CD4-positive, alpha-beta T cell treated with Interleukin-1 beta for 1 hour (primary cell): ENCODE data around the gene DCP1B.

ENCODE experiments used
- DNase-seq, 2 donors: peaks; one replicate each; pipeline ENCODE4 v3.0.0-alpha.2; 2020 to 2022

Gene DCP1B

DNA sequence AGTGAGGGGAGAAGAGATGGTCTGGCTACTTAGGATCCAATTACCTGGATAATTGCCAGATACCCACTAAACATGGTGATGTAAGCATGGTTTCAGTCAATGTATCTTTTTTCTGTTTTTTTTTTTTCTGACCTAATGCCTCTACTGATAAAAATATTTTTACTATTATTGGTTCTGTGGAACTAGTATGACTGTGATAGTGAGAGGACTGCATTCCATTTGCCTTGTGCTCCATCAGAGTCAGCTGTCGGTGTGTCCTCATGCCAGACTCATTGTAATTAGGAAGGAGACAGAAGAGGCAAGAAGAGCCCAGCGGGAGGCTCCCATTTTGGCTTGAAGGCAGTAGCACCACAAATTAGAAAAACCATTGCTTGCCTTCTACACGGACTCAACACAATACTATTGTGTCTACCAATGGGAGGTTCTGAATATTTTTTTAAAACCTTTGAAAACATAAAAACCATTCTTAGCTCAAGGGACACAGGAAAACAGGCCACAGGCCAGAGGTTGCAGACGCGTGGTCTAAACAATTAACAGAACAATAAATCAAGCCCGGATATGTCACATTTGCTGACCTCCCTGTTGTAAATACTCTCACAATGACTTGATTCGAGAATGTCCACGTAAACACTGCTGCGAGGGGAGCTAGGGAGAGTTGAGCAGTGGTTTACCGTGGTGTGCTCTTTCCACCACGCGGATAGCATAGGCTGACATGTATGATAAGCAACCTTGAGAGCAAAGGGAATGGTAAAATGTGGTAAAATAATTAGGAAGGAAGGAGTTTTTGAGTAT, 13.5 kb upstream of the DCP1B start:
- no peak for DNase-seq

DNA sequence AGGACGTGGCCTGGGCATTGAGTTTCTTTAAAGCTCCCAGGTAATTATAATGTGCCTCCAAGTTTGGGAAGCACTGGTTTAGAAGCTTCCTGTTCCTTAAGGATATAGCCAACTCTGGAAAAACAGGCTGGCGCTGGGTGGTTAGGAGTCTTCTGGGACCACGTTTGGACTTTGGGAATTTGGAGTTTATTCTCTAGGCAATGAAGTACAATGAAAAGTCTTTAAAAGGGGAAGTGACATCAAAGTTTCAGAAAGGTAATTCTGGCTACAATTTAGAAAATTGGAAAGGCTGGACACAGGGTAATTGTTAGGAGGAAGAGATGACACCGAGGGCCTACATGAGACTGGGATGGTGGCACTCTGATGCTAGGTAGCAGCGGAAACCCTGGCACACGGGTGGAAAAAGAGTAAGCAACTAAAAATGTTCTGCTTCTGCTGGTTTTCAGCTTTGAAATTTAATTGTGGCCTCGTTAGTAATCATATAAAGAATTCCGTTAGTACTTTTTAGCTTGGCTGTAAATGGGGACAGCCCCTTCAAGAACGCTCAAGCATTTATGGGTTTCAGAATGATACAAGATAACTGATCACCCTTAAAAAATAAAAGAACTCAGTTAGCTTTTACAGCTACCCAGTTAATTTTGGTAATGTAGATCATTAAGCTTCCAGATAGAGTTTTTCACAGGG, 12.7 kb upstream of the DCP1B start:
- DNase-seq = no peak

DNA sequence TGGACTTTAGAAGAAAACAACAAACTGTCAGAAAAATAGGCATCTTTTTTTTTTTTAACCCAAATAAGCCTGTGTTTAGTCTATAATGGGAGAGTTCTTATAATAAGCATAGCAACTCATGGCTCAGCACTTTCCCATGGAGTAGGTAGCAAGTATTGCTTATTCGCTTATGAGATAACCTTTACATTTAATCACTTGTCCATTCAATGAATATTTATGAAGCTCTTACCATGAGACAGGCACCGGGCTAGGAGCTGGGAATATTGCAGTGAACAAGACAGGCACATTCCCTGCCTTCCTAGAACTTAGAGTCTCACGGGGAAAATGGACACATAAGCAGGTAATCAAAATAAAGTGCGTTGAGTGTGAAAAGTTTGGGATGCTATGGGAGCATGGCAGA, 10.0 kb upstream of the DCP1B start:
- DNase-seq = no peak

DNA sequence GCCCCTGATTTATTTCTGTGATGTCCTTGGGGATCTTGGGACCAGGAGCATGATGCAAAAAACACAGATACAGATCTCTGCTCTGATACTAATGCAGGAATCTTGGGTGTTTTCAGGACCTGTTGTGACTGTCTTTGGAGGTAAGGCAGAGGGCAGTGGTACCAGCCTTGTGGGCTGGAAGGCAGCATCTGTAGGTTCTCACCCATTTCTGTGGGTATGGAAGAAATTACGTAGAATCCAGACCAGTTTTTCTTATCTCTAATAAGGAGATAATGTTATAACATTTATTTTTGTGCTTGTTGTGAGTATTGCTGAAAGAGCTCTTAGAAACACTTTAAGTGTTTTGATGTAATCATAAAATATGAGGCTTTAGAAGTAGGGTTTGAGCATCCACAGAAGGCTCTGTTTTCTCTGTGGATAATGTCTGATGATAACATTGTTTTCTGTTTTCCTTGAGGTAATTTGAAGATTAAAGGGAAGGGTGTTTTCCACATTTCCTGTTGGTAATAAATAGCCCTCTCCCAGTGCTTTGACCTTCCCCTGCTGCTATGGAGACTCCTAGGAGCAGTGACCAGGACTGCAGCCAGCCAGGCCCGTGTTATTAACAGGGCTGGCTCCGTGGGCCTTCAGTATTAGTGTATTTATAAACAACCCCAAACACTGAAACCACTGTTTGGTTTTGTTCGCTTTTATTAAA, 9.4 kb upstream of the DCP1B start:
- DNase-seq = no peak

DNA sequence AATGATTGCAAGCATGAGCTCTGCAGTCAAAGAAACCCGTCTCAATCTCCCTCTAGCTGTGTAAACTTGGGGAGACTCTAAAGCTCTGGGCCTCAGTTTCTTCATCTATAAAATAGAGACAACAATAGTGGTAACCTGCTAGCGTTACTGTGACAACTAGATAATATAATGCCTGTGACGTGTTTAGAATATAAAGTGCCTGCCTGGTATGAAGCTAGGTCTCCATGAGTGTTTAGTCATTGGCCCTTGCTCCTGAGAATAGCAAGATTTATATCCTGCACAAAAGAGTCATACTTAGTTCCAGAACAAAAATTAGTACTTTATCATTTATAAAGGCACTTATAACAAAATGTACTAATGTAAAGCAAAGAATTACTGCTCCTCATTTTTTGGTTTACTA, 8.8 kb upstream of the DCP1B start:
- DNase-seq = no peak

DNA sequence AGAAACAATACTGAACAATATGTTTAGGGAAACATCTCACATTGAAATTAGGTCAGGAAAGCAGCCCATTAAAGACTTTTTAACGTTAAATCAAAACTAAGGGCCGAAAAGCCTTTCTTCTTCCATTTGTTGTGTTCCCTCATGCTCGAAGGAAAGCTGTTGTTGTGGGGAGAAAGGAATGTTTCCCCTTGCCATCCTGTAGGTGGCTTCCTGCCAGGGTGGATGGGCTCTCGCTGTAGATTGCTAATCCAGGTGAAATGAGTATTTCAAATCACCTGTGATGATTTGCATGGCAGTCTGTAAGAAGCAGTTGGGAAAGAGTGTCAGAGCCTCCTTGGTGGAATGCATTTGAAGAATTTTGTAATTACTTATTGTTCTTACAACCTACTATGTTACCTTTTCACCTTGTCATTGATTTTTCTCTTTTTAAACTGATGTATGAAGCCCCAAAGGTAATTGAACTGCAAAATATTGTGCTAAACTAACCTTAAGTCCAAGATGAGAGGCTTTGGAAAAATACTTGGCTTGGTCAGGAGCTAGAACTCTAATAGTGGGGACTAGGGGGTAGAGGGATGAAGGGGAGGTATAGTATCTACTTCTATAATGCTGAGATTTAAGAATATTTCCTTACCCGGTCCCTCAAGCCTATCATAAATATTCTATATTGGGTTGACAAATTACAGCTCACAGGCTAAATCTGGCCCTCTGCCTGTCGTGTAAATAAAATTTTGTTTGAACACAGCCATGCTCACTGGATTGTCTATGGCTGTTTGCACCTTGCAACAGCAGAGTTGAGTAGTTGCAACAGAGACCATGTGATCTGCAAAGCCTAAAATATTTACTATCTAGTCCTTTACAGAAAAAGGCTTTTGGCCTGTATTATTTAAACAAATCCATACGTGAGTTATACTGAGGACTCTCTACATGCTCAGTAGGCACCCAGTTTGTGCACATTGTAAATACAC, 7.7 kb upstream of the DCP1B start:
- DNase-seq = no peak

DNA sequence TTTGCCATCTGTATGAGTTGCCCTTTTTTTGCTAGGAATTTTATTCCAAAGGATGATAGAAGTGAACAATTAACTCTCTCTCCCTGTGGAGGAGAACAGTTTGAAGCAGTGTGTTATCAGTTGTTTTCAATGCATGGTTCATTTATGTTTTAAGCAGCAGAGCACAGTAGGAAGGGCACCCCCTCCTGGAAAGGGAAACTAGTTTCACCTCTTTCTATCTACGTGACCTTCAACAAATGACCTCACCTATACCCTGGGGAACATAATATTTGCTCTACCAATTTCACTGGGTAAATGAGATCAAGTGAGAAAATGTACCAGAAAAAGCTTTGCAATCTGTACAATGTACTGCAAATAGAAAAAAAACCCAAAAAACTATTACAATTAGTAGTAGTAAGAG, 5.4 kb upstream of the DCP1B start:
- no peak for DNase-seq

DNA sequence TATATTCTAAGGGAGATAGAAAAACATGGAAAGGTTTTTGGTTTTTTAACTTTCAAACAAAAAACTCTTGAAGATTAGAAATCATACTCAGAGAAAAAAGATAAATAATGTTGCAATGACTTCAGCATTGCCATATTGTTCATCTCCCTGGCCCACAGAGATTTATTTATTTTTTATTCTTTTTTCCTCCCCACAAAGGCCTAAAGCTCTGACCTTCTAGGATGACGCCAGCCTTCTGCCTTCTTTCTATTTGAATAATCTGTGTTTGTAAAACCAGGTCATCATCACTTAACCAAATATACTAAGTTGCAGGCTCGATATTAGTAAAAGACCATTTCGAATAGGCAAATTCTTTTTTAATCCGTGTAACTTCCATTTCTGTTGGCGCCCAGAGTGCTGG, 4.4 kb upstream of the DCP1B start:
- DNase-seq = no peak

DNA sequence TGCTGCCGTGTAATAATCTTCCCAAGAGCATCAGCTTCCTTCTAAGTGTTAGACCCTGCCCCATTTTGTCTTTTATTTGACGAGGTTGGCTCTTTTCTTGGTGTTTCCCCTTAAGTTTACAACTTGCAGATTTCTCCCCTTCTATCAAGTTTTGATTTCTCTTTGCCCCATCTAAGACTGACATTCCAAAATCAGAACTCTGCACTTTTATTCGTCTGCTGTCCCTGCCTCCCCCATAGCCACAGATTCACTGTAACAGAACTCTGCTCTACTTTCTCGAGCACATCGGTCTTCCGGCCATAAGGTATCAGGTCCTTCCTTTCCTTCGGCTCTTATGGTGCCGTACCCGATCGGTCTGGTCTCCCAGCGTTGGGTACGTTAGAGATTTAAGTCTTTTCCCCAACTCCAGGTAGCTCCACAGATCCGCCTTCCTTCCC, 563 bp downstream of the DCP1B start:
- DNase-seq = no peak

DNA sequence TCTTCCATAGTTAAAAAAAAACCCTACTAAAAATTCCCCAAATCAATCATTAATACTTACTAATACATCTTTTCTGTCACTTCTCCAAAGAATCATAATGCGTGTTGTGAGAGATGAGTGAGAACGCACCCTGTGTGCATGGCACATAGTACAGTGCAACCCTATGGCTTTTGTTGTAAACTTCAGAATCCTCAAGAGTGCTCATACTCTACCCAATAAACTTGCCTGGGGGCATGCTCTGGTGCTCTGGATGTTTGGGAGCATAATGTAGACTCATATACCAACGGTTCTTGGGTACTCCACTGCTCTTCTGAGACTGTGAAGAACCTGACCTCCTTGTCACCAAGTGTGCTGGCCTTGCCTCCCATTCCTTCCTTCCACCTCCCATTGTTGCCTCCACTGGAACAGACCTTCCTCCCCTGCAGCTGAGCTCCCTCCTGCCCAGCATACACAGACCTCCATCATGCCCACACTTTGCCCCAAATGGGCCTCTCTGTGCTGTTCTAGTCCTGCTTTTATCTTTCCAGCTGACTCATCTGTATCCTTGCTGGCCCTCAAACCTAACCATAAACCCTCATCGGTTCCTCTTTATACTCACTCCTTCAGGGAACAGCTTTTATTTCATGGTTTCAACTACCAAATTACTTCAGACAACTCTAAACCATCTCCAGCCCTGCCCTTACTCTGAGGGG, 8.9 kb downstream of the DCP1B start:
- no peak for DNase-seq

DNA sequence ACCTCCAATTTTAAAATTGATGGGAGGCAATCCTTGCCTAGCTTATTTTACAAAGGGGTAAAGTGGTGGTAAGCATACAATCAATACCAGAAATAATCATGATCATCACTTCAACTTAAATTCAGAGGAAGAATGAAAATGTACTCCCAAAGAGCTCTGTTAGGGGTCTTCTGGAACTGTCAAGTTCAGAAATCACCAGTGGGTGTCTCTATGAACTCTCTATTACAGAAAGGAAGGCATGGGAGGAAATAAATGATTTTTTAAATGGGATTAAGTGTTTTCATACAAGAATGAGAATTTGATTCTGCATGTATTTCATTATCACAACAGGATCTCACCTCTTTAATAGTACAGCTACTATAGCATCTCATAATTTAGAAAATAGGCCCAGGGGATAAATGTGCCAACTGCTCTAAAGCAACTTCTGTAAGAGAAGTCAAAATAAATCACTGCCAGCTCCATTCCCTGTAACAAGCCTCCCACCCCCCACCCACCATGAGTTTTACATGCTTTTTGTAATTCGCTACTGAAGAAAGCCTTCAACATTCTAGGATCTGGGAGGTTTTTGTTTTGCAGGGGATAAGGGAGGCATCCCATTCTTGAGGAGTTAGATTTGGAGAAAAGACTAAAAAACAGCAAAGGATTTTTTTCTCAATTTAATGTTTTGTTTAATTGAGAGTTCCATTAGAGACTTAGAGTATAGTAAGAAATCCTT, 9.7 kb downstream of the DCP1B start:
- DNase-seq = no peak

DNA sequence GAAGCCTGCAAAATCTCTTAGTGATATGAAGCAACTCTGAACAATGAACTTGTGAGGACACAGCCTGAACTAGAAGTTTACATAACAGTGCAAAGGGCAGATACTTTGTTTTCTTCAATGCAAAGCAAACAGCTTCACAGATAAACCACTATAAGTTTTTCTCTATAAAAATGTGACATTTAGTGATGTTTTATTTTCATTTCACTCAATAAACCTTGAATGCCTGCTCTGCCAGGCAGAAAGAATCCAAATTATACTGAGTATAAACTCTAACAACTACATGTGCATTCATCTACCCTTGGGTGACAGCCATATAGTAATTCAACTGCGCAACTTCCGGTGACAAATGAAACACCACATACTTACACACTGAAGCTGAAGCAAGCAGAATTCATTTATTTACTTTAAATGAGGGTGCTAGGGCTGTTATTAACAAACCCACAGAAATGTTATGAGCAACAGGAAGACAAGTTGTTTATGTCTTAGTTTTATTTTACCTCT, 10.3 kb downstream of the DCP1B start:
- peak; percentile 4 to 57 for DNase-seq

DNA sequence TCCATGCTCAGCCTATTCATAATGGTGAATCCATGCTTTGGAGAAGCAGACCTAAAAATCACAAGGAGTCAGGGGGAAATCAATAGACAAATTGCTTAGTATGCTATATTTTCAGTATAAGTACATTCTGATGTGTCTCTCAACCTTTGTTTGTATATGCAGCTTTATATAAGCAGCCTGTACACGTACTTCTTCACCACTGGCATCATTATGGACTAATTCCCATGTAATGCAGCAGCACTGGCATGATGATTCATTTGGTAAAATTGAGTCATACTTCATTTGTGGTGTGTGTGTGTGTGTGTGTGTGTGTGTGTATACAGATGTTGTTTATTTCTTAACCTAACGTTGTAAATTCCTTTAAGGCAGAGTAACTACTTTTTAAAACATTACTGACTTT, 10.9 kb downstream of the DCP1B start:
- peak in 1 of 2 donors; percentile 28 for DNase-seq

DNA sequence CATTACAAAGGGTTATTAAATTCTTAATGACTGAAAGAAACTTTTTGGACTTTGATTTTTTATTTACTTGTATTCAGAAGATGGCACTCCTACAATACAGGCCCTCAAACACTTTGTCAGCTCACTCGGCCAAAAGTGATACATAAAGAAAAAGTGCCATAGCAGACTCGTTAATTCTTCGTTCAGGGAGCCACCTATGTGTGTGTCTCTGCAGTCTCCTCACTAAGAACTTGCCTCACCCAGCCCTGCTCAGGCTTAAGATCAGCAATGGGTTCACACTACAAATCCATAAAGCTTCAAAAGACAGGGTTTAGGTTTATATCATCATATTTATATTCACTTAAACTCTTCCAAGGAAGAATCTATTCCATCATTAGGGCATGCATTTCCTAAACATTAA, 11.5 kb downstream of the DCP1B start:
- no peak for DNase-seq

DNA sequence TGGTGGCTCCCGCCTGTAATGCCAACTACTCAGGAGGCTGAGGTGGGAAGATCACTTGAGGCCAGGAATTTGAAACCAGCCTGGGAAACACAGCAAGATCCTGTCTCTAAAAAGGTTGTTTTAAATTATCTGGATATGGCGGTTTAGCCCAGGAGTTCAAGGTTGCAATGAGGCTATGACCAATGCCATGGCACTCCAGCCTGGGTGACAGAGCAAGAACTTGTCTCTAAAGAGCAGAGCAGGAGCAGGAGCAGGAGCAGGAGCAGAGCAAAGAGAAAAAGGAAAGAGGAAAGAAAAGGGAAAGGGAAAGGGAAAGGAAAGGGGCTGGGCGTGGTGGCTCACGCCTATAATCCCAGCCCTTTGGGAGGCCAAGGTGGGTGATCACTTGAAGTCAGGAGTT, 15.1 kb downstream of the DCP1B start:
- DNase-seq = no peak

DNA sequence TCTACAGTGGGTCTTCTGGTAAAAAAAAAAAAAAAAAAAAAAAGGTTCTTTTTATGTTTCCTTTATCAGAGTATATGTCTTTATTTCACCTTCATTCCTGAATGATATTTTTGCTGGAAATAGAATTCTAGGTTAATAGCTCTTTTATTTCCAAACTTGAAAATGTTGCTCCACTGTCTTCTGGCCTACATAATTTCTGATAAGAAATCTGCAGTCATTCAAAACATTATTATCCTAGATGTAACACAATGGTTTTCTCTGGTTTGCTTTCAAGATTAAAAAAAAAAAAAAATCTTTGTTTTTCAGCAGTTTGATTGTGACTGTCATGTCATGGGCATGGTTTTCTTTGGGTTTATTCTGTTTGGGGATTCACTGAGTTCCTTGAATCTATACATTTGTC, 19.5 kb downstream of the DCP1B start:
- no peak for DNase-seq

DNA sequence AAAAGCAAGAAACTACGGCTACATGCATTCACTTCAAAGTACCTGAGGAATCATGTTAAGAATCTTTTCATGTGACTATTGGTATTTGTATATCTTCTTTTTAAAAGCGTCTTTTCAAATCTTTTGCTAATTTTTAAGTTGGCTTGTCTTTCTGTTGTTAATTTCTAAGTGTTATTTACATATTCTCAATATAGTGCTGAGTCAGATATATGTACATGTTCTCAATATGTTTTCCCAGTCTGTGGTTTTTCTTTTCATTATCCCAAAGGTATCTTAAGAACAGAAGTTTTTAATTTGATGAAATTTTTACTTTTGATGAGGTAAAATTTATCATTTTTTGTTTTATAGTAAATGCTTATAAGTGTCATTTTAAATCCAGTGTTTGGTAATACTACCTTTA, 24.0 kb downstream of the DCP1B start:
- no peak for DNase-seq

DNA sequence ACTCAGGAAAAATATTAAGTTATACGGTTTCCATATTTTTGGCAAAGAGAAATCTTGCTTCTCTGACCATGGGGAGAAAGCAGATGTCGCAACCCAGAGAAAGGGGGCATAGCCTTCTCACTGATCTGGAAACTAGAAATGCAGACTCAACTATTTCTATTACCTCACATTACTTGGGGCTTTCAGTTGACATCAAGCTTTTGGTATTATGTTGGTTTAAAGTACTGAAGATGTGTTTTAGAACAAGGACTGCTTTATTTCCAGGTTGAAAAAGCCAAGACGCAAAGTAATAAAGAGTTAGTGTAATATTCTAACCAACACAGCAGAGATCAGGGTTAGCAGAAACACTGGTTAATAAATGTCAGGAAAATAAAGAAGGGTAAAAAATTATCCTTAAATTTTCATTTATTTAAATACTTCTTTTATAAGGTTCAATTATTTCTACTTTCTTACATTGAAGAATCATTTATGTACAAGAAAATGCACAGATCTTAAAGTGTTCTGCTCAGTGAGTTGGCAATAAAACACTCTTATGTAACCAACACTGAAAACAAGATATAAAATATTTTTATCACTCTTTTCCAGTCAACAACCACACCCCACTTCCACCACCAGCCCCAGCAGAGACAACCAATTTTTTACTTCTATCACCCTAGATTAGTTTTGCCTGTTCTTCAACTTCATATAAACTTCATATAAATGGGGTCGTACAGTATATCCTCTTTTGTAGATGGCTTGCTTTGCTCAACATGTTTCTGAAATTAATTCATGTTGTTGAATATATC, 26.0 kb downstream of the DCP1B start:
- DNase-seq = no peak

DNA sequence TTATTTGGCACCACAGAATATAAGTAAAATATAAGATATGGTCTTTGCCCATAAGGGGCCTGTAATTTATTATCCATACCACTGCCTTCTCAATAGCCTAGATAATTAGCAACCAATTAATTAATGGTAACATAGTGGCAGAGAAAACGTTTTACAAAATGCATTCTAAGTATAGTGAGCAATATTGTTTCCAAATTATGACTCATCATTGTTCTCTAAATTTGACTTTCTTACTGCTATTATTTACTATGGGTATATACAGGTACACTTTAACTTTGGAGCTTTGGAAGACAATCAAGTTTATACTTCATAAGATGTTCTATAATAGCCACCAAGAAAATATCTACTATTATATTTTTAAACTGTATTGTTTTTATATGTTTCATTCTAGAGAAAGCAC, 26.7 kb downstream of the DCP1B start:
- DNase-seq = no peak

DNA sequence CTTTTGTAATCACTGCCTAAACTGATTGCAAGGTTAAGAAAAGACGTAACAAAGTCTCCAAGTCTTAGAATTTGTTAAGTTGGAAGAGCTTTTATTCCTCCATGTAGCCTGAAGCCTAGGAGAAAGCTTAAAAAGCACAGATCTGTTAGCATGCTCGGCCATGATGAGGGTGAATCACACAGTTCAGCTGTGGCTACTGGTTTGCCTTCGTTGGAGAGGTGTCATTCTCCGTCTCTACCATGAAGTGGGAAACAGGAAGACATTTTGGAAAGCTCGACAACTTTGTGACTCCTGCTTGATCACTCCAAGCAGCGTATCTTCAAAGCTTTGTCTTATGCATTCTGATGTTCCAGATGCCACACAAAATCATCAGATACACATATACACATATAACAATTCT, 27.1 kb downstream of the DCP1B start:
- DNase-seq = no peak

DNA sequence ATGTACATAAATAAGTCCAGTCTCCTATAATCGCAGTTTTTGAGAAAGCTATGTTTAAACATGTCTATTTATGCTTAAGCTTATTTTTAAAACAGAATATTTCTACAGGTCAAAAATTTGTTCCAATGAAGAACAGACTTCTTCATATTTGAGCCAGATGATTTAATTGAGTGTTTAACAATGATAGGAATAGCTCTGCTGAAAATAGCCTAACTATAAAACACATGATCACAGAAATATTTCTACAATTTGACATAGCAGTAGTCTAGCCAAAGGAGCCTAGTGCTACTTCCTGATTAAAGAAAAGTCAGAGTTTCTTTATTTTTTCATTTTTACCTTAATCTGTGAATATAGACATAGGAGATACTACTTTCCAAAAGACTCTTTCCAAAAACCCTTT, 29.4 kb downstream of the DCP1B start:
- DNase-seq = no peak
